Stimulated activated CD8-positive, alpha-beta memory T cell treated with anti-CD3 and anti-CD28 coated beads, Interleukin-4, amount 100 ng/mL, for 4 hours (primary cell): Measurements from ENCODE around the gene SRXN1.
"Not testable (repeated sequence)": the region's sequence is repeated elsewhere in the genome, so short reads cannot be mapped to it uniquely, and the experiment has no call there.

ENCODE experiments used
- DNase-seq, 2 donors: peaks; one replicate each; pipeline ENCODE4 v3.0.0-alpha.2; 2020; ENCODE audit warnings: low read depth in 2 of 2, low spot score in 1 of 2

The SRXN1 gene

DNA sequence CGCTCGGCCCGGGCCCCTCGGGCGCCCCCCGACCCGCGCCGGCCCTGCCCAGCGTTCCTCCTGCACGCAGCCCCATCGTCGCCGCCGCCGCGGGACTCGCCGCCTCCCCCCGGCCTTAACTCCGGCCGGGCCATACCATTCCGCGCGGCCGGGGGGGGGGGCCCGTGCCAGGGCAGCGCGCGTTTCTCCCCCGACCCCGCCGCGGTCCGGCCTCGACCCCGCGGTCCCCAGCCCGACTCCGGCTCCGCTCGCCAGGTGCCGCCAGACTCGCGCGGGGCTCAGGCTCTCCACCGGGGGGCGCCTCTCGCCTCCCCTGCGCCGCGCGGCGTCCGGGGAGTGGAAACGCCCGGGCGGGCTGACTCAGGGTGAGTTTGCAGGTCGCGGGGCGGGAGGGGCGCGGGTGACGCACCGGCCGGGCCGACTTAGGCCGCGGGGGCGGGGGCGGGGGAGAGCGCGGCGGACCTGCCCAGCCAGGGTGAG, at the start of gene SRXN1:
Gene SRXN1, minus strand, starts transcription at position 91 of the 480 bp plus-strand sequence. Its CDS starts 15 bp downstream, at position 76.
- DNase-seq = peak; percentile 61 to 74

- no peak for DNase-seq
Observed at GRCh38 chr20:701401-702129, 48.6 kb upstream of the SRXN1 start.

DNA sequence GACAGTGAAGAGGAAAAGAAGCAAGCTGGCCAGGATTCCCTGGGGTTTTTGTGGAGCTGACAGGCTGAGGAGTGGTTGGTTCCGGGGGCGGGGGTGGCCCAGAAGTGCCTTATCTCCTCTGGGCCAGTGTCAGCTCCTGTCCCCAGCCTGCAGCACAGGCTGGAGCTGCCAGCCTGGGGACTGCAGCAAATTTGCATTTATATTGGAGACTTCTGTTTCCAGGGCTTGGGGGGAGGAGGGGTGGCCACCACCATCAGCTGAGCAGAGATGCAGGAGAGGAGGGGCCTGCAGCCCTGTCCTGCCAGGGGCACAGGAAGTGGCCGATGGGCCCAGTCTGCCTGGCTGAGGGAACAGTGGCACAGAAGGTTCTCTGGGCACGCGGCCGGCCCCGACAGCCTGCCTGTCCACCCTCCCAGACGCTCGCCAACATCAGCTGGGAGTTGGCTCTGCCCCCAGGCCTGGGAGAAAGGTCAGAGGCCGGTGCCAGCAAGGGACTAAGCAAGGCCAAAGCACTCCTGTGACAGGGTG, 46.9 kb upstream of the SRXN1 start:
- no peak for DNase-seq

DNA sequence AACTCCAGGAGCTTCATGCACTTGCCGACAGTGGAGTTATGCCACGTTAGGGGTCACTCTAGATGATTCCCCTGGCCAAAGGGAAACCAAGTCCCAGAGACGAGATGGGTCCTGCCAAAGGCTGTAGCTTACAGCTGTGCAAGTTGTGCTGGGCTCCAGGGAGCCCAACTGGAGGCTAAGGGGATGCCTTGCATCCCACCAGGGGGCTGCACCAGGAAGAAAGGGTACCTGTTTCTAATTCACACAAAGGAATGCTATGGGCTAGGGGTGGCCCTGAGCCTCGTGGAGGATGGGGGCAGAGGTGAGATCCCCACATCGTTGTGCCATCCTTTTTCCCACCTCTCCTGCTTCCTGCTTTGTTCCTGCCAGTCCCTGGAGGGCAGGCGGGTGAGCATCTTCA, 46.3 kb upstream of the SRXN1 start:
- no peak for DNase-seq

- no peak for DNase-seq
Observed at GRCh38 chr20:698276-698675, 45.3 kb upstream of the SRXN1 start.

DNA sequence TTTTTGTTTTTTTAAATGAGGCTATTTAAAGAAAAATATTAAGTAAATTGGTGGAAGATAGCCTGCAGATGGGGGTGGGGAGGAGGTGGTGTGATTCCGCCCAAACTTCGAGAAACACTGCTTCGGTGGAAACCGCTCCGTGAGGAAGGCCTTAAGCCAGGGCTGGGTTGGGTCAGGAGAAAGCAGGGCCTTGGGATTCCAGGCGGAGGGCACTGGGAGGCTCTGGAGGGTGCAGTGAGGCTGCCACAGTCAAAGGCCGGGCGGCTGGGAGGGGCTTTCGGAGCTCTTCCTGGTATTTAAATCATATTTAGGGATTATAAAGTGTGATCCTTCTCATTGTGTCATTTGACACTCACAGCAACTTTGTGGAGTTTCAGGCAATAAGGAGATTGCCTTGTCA, 44.8 kb upstream of the SRXN1 start:
- DNase-seq = no peak

- DNase-seq = no peak
Observed at GRCh38 chr20:695165-695866, 42.3 kb upstream of the SRXN1 start.

DNA sequence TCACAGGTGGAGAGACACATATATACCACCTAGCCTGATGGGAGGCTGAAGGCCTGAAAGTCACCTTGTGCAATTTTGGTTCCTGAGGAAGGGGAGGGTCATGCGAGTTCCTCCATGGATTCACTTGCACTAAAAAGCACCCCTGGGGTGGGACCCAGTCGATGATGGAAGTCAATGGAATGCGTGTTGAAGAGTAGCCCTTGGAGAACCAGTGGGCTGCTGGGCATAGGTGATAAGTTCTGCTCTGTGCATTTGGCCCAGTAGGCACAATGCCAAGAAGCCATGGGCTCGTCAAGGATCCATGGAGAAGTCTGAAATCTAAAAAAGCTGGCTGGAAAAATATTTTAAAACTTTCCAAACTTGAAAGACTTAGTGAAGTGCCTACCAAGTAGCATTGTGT, 41.5 kb upstream of the SRXN1 start:
- no peak for DNase-seq

- not testable (repeated sequence) for DNase-seq
Observed at GRCh38 chr20:693786-694185, 40.8 kb upstream of the SRXN1 start.

- no peak for DNase-seq
Observed at GRCh38 chr20:692044-692443, 39.0 kb upstream of the SRXN1 start.

DNA sequence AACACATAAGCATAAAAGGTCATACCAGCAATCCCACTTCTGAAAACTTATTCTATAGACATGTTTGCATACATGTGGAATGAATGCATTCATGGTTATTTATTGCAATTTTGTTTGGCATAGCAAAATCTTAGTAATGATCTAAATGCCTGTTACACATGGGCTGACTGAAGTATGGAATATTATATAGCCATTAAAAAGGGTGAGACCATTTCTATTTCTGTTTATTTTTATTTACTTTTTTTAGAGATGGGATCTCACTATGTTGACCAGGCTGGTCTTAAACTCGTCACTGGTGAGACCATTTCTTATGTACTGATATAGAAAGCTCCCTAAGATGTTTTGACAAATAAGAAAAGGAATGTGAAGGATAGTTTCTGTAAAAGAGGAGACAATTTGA, 36.9 kb upstream of the SRXN1 start:
- DNase-seq = no peak

- no peak for DNase-seq
Observed at GRCh38 chr20:689348-689747, 36.3 kb upstream of the SRXN1 start.

GRCh38 chr20:688809-689212, 35.8 kb upstream of the SRXN1 start:
- no peak for DNase-seq

- DNase-seq = no peak
Observed at GRCh38 chr20:687468-688203, 34.6 kb upstream of the SRXN1 start.

DNA sequence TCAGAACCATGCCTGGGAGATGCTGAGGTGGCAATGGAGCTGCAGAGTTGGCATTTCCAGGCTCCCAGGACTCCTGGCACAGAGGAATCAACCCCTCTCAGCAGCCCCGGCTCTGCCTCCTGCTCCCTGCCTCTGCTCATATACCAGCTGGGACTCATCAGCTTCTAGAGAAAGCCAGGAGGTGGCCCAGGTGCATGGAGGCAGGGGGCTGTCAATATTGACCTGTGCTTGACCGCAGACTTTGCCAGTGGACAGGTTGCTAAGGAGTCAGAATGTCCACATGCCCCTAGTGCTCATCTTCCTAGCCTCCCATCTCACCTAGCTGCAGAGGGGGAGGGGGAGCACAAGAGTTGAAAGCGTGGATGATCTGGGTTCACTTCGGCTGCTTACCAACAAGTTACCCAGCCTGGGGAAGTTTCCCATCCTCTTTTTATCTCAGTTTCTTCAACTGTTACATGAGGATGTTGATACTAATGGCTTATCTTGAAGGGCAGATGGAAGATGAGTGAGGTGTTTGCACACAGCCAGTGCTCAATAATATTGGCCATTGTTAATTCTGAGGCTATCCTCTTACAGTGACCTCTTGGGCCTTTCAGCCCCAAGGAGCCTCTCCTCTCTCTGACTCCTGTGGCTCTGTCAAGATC, 31.8 kb upstream of the SRXN1 start:
- DNase-seq = no peak

- DNase-seq = no peak
Observed at GRCh38 chr20:682123-682522, 29.1 kb upstream of the SRXN1 start.

- DNase-seq = no peak
Observed at GRCh38 chr20:680638-681187, 27.7 kb upstream of the SRXN1 start.

DNA sequence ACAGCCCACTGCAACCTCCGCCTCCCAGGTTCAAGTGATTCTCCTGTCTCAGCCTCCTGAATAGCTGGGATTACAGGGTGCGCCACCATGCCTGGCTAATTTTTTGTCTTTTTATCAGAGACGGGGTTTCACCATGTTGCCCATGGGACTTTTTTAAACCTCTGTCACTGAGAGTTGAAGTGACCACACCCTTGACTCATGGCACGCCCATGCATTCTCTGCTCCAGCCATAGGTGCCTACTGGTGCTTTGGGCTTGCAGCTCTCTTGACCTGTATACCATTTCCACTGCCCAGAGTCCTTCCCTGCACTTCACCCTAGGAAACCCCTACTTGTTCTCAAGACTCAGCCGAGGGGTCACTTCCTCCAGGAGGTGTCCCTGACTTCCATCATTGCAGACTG, 25.0 kb upstream of the SRXN1 start:
- DNase-seq = no peak

DNA sequence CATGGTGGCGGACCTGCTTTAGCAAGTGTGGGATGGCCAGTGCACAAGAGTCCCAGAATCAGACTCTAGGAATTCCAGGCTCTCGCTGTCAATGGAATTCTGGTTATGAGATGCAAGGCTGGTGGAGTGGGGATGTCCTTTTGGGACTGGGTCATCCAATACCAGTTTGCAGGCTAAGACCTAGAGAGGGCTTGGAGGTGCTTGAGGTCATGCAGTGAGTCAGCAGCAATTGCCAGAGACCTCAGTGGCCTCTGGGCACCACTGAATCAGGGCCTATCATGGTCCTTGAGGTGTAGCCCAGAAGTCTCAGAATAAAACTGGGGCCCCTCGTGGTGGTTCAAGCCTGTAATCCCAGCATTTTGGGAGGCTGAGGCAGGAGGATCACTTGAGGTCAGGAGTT, 24.0 kb upstream of the SRXN1 start:
- no peak for DNase-seq

DNA sequence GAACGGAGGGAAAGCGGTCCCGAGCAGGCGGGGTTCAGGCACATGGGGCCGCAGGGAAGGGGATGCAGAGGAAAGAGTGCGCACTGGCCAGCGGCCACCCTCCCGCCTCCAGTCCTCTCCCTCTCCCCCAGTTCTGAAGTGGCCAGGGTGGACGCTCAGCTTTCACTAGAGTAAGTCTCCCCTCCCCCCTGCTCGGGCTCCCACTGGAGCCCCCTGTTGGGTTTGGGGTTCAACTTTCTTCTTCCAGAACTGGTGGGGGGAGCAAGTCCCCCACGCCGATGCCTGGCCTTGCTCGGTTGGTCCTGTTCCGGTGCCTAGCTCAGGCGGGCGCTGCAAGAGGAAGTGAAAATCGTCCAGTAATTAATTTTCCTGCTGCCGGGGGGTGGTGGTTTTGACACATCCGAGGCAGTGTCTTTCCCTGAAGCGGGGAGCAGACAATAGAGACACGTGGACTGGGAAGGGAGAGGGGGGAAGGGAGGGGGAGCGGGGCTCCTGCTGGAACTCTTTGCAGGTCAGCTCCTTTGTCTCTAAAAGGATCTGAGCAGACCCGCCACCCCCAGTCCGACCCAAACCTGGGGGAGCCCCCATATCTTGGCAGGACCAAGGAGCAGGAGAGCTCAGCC, 23.4 kb upstream of the SRXN1 start:
- DNase-seq = no peak
